Endothelial cell (in vitro differentiated cells): Measurements from ENCODE around the gene TMEM187. TPM values are rescaled to one million over a fixed set of nuclear protein-coding genes. Genes with fewer than 3 reads are reported as not detected.

Experiments used
- DNase-seq: peaks from one replicate; pipeline ENCODE4 v3.0.0; 2021; ENCODE audit warnings: low spot score
- H3K27ac Mint-ChIP-seq: one replicate; pipeline ENCODE4 v1.8.0; 2021; ENCODE audit warnings: mixed read lengths, inconsistent platforms; ENCODE audit not compliant: unreplicated experiment
- H3K27me3 Mint-ChIP-seq: one replicate; pipeline ENCODE4 v1.8.0; 2021; ENCODE audit warnings: mild to moderate bottlenecking, moderate library complexity, mixed read lengths, inconsistent platforms; ENCODE audit not compliant: unreplicated experiment
- H3K36me3 Mint-ChIP-seq: one replicate; pipeline ENCODE4 v1.8.0; 2021; ENCODE audit warnings: mild to moderate bottlenecking, low read depth, mixed read lengths, inconsistent platforms; ENCODE audit not compliant: unreplicated experiment
- H3K4me1 Mint-ChIP-seq: one replicate; pipeline ENCODE4 v1.8.0; 2021; ENCODE audit warnings: mild to moderate bottlenecking, mixed read lengths, inconsistent platforms; ENCODE audit not compliant: unreplicated experiment
- H3K4me3 Mint-ChIP-seq: one replicate; pipeline ENCODE4 v1.8.0; 2021; ENCODE audit warnings: mild to moderate bottlenecking, mixed read lengths, inconsistent platforms; ENCODE audit not compliant: unreplicated experiment
- H3K9me3 Mint-ChIP-seq: one replicate; pipeline ENCODE4 v1.8.0; 2021; ENCODE audit warnings: mixed read lengths, inconsistent platforms; ENCODE audit not compliant: unreplicated experiment
- CTCF ChIP-seq: fragments of 200-600 bp; sonication (generic); IDR thresholded peaks from one replicate; pipeline ENCODE4 v1.5.0; 2021; ENCODE audit warnings: antibody characterized with exemption; ENCODE audit not compliant: unreplicated experiment
- total RNA-seq: library from RNA; stranded (reverse); fragmentation: NEBNext Ultra II Directional; extraction: Animal tissue kit (Norgen Biotek cat#: 25700); gene quantifications from one replicate; pipeline ENCODE4 v1.2.1, GENCODE V29; 2021; ENCODE audit not compliant: unreplicated experiment

The TMEM187 gene
- total RNA-seq, 1 donor from 2014 or later = 12.0 TPM

DNA sequence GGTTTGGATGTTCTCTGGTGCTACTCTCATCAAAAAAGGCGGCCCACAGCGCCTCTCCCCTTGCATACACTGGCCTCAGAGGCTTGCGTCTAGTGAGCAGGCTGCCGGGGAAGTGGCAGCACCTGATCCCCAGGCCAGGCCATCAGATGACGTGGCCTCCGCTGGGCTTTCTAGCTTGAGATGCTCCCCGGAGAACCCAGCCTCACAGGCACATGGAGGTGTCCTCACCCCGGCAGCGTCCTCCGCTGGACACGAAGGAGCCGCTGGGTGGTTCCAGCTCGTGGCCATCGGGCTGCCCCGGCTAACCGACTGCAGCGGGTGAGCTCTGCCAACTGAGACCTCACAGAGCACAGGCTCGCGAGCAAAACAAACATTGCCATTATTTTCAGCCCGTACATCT lies 34.4 kb downstream of the TMEM187 start:
- peaks cover 9% of the 10 kb centered on the region for H3K36me3 Mint-ChIP-seq
- H3K4me3 Mint-ChIP-seq = no peak overlapping the region
- no peaks in the 10 kb centered on the region for H3K27me3 Mint-ChIP-seq
- DNase-seq = no peak
- H3K9me3 Mint-ChIP-seq = no peaks in the 10 kb centered on the region
- TF ChIP-seq CTCF = no peak
- H3K4me1 Mint-ChIP-seq = no peaks in the 10 kb centered on the region
- H3K27ac Mint-ChIP-seq = no peak overlapping the region

- Mint-ChIP-seq H3K4me3 (no peak overlapping the region), H3K9me3 (no peaks in the 10 kb centered on the region), H3K27ac (peak overlapping the region; percentile 24), H3K36me3 (peaks cover 9% of the 10 kb centered on the region), H3K27me3 (no peaks in the 10 kb centered on the region), H3K4me1 (no peaks in the 10 kb centered on the region)
- DNase-seq = no peak
- TF ChIP-seq CTCF = no peak
Measured at GRCh38 chrX:154008521-154008920, 36.0 kb downstream of the TMEM187 start.

DNA sequence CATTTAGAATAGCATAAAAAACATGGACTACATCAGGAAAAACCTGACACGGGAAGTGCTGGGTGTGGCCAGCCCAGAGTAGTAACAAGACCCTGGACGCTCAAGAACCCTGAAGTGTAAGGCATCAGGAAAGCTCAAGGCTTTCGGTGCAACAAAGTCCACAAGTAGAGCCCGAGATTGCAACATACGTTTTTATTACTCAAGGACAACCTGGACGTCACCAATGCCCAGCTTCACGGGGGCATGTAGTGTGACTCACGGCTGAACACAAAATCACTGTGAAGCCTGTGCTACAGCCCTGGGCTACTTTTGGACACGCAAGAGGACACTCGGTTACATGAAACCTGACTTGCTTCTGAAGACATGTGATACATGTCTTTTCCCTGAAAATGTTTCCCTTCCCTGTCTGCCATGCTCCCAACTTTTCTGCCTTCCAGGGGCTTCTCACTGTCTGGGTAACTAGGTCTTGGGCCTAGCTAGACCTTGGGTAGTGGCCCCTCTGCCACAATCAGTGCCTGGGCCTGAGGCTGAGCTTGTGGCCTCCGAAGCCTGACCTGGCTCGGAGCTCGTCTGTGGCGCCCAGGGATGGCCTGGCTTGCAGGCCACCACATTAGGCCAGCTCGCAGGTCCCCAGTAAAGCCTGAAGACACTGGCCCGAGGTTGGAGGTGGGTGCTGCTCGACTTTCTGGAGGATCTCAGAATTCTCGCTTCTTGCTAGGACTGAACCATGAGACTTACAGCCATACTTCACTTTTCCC lies 38.0 kb downstream of the TMEM187 start:
- no peaks in the 10 kb centered on the region for H3K9me3 Mint-ChIP-seq
- H3K36me3 Mint-ChIP-seq = peaks cover 9% of the 10 kb centered on the region
- no peaks in the 10 kb centered on the region for H3K4me1 Mint-ChIP-seq
- H3K27ac Mint-ChIP-seq = no peak overlapping the region
- H3K27me3 Mint-ChIP-seq = no peaks in the 10 kb centered on the region
- no peak for TF ChIP-seq CTCF
- DNase-seq = no peak
- no peak overlapping the region for H3K4me3 Mint-ChIP-seq

DNA sequence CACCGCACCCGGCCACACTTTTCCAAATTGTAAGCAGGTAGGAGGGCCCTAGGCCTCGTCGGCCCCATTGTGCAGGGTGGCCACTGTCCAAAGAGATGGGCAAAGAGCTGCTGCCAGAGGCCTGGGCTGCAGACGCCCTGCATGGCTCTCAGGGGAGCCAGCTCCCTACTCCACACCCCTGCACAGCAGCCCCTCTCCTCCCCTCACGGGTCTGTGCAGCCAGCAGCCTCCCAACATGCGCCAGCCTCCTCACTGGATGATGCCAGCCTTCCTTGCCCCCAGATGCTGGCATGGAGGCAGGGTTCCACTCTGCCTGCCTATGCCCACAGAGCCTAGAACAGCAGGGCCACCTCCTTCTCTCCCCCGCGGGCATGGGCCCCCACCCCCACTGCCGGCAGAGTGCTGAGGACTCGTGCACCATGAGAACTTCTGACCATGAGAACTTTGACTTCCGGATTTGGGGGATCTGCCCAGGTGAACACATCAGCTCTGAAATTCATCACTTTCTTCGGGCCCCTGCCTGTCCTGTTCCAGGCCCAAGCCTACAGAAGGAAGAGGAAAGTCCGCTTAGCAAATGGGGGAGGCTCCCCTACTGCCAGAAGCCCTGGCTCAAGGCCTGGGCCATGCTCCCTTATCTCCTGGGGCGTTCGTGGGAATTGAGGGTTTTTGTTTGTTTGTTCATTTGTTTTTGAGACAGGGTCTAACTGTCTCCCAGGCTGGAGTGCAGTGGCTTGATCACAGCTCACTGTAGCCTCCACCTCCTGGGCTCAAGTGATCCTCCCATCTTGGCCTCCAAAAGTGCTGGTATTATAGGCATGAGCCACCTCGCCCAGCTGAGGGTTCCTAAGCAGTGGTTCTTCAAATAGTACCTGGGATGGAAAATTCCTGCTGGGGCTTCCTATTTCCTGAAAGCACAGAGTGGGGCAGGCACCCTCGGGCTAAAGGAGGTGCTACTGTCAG lies 39.1 kb downstream of the TMEM187 start:
- no peak for TF ChIP-seq CTCF
- Mint-ChIP-seq H3K27me3 (peaks cover 1% of the 10 kb centered on the region), H3K4me3 (no peak overlapping the region), H3K27ac (no peak overlapping the region), H3K9me3 (no peaks in the 10 kb centered on the region), H3K36me3 (peaks cover 7% of the 10 kb centered on the region), H3K4me1 (peaks cover 4% of the 10 kb centered on the region)
- no peak for DNase-seq
